A549 (cell line): ENCODE measurements around the gene ELN.

Source experiments
- CEBPB ChIP-seq, 2 experiments: fragments of >200 bp in 1 of 2; sonication (Bioruptor Twin) in 1 of 2; formaldehyde crosslinking in 1 of 2; IDR thresholded peaks; 2 replicates each; pipeline ENCODE4 v1.6.1; 2012 to 2016
- CTCF ChIP-seq: fragments of >200 bp; sonication (Bioruptor Twin); formaldehyde crosslinking; IDR thresholded peaks from 3 replicates; pipeline ENCODE4 v1.5.1; 2016
- POLR2A ChIP-seq: IDR thresholded peaks from 2 replicates; pipeline ENCODE4 v1.6.1; 2012; ENCODE audit warnings: mild to moderate bottlenecking, low read length

- no peak for TF ChIP-seq POLR2A
- TF ChIP-seq CTCF = no peak
- no peak for TF ChIP-seq CEBPB (IDR thresholded peaks at IDR 0.05)
Observed at GRCh38 chr7:74105992-74106391, 78.0 kb downstream of the ELN start.
